GM18508 (cell line): ENCODE measurements around the gene RNF157.
"Not testable (repeated sequence)": the region's sequence is repeated elsewhere in the genome, so short reads cannot be mapped to it uniquely, and the experiment has no call there.

Experiments
- ATAC-seq: cut with Tn5 transposase; IDR thresholded peaks from one replicate; pipeline ENCODE4 v1.9.1; 2021; ENCODE audit warnings: moderate number of reproducible peaks; ENCODE audit not compliant: insufficient read depth, unreplicated experiment

RNF157 gene

DNA sequence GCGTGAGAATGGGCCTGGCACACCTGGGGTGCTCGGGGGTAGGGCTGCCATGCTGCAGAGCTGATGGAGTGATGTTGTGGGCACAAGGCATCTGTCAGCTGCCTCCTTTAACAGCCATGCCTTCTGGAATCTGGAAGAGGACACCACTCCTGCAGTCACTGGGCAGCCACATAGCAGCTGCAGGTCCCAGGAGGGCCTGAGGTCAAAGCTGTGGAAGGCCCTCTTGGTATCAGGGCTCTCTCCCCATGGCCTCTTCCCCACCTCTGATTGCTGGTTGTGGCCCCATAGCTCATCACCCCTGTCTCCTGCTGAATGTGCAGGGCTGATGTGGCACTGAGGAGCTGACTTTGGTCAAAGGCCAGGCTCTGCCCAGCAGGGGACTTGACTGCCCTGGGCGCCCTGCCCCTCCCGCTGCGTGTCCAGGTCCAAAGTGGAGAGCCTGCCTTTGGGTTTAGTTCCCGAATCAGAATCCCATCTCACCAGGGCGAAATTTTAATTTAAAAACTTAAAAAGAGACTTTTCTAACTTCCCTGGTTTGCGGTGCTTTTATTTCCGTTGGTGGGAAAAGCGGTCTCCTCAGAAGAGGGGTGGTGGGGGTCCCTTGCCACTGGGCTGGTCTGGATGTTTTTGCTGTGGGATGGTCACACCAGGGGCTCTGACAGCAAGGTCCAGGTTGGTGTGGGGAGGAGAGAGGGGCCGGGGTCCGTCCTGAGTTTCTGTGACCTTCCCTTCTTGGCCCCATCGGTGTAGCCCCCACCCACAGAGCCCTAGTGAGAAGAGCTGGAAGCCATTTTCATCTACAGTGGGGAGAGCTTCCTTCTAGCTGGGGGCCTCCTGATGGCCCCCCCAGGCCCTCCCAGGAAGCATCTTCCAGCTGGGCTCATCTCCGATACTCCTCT lies 30.7 kb upstream of the RNF157 start:
- ATAC-seq = no peak

DNA sequence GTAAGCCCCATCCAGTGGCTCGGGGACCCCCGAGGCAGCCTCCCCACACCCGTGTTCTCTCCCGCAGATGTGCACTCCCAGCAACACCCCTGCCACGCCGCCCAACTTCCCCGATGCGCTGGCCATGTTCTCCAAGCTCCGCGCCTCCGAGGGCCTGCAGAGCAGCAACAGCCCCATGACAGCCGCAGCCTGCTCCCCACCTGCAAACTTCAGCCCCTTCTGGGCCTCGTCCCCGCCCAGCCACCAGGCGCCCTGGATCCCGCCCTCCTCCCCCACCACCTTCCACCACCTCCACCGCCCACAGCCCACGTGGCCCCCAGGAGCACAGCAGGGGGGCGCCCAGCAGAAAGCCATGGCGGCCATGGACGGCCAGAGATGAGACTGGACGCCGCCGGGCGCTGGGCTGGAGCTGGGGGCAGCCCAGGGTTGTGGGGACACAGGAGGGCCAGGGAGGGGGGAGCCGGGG lies 29.9 kb upstream of the RNF157 start:
- ATAC-seq = no peak

DNA sequence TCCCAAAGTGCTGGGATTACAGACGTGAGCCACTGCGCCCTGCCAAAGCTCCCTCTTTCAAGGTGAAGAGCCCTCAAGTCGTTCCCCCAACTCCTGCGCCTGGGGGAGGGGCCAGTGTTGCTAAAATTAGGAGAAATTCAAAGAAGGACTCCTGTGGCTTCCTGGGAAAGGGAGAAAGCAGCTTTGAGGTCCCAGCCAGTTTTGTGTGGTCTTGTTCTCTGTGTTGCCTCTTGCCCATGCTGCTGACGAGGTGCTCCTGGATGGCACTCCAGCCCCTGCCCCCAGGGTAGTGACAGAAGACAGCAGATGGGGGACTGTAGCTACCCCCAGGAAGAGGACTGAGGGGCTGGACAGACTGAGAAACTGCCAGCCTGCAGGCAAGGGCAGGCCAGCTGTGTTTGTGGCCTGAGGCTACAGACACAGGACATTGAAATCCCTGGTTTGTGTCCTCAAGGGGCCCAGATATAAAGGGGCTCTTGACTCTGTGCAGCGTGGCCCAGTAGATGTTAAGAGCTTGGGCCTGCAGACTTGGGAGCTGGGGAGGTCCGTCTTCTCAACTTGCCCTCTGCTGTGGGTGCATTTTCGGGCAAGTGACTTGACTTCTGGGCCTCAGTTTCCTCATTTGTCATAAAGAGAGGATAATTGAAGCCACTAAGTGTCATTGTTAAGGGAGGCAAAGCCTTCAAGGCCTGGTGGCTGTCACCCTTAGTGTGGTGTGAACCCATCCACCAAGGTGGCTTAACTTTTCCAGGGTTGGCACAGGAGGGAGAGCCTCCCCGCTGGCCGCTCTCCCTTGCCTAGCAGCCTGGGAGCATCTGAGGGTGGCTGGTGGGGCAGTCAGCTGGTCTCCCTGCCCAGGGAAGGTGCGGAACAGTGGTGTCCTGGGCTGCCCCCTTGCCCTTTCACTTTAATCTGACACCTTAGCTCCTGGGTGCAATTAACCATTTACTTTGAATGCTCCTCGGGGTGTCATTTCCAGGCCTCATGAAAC lies 29.0 kb upstream of the RNF157 start:
- ATAC-seq = no peak

DNA sequence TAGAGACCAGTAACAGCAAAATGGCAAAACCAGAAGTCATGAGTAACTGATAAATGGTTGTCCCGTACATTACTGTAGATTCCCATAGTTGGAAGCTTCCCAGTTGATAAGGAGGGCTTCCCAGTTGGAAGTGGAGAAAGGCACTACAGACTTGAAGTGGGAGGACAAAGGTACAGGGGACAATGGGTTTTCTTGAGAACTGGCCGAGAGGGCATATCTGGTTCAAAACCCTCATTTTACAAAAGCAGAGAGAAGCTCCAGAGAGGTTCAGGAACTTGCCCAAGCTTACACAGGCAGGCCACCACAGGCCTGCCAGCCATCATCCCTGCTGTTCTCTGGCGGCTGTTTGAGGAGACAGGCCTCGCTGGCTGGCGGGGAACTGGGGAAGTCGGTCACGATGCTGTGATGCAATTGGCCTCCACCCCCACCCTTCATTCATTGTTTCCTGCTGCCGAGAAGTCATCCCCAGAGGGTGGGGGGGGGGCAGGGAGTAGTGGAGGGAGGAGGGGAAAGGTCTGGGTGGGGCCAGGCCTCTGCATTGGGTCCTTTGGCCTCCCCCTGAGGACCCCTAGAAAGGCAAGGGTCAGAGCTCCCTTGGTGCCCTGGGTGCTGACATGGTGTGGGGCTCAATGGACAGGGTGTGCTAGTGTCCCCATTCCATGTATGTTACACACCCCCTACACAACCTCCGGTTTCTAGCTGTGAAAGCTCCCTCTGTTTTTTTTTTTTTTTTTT lies 27.9 kb upstream of the RNF157 start:
- ATAC-seq = no peak

DNA sequence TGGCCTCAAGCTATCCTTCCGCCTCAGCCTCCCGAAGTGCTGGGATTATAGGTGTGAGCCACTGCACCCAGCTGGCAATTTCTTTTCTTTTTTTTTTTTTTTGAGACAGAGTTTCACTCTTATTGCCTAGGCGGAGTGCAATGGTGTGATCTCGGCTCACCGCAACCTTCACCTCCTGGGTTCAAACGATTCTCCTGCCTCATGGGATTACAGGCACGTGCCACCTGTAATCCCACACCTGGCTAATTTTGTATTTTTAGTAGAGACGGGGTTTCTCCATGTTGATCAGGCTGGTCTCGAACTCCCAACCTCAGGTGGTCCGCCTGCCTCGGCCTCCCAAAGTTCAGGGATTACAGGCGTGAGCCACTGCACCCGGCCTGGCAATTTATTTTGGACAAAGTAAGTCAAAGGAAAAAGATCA lies 27.3 kb upstream of the RNF157 start:
- not testable (repeated sequence) for ATAC-seq

DNA sequence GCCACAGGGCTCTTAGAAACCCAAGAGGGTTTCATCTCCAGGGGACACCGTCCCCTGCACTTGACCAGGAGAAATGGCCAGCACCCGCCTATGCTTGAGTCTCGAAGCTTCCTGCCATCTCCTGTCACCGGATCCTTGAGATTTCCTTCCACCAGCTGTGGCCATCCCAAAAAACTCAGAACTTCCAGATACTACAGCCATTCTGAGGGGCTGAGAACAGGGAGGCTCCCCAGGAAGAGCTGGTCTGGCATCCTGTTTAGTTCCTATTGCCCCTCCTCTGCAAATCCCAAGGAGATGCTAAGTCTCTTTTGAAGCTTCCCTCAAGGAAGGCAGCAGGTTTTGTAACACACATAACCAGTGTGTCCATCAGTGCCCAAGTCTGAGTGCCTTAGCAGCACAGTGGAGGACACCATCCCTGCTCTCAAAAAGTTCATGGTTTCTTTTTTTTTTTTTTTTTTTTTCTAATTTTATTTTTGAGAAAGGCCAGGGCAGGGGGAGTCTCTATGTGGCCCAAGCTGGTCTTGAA lies 26.8 kb upstream of the RNF157 start:
- no peak for ATAC-seq

DNA sequence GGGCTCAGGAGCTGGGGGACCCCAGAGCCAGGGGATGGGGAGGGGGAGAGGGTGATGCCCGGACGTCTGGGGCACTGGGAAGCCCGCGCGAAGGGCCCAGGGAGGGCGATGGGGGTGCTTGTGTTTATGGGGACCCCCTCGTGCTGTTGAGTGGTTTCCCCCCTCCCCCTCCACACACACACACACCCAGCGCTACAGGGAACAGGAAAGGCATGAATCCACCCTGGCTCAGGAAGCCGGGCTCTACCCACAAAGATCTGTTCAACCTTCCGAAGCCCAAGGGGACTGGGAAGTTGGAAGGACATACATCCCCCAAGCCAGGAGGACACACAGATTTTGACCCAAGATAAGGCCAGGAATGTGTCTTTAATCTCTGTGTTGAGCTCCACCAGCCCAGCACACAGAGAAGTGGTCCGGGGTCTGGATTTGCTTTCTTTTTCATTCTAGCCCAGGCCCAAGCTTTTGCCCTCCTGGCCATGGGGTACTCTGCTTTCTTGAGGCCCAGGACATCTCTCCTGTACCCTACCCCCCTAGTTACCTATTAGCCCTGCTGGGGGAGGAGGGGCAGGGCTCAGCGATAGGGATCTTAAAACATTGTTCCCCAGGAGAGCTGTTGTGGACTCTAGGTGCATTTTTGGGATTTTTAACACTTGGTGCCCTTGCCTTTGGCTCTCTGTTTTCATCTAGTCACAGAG lies 26.1 kb upstream of the RNF157 start:
- no peak for ATAC-seq

DNA sequence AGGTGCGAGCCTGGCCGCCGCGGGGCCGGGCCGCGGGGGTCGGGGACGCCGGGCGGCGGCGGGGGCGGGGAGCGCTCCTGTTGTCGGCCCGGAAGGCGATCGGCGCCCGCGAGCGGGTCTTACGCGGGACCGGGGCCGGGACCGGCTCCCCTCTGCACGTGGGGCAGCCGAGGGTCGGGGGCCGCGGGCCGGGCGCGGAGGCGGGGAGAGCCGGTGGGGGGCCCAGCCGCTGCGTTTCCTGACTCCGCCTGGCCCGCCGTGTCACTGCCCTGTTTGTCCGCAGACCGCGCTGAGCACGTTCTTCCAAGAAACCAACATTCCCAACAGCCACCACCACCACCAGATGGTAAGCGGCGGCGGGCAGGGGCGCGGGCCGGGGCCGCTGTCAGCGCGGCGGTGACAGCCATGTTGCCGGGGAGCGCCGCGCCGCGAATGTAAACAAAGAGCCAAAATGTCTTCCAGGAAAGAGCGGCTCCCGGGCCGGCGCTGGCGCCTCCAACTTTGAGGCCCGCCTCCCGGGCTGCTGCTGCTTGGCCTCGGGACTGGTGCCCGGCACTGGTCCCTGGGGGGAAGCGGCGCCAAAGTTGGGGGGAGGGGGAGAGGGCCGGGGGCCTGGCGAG lies 25.4 kb upstream of the RNF157 start:
- ATAC-seq = no peak

DNA sequence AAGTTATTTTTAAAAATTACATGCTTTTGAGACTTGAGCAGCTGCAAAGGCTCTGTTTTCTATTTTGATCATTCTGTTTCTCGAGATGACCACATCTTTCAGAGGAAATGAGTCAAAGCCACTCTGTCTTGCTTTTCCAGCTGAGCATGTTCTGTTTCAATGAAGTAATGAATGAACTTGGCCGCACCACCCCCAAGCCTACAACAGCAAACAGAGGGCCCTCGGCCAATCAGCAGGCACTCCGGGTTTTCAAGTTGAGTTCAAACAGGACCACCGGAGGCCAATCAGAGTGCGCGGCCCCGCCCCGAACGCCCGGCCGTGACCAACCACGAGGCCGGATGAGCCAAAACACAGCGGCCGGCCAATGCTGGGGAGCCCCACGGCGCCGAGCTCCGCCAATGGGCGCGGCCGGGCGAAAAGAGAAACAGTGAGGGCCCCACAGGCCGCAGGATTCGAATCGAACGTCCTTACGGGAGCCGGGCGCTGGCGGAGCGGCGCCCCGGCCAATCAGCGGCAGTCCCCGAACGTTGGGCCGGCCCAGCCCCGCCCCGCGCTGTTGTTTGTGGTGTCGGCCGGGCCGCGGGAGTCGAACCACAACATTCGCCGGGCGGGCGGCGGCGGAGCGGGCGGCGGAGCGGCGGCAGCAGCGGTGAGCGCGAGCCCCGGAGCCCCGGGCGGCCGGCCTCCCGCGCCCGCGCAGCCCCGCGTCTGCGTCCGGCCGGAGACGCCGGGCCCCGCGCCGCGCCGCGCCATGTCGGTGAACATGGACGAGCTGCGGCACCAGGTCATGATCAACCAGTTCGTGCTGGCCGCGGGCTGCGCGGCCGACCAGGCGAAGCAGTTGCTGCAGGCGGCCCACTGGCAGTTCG lies 24.7 kb upstream of the RNF157 start, which contains the start of gene UBALD2:
Gene UBALD2, plus strand, starts transcription at position 594 of the 869 bp plus-strand sequence. Its CDS starts 158 bp downstream, at position 752.
- ATAC-seq = peak; percentile 61

DNA sequence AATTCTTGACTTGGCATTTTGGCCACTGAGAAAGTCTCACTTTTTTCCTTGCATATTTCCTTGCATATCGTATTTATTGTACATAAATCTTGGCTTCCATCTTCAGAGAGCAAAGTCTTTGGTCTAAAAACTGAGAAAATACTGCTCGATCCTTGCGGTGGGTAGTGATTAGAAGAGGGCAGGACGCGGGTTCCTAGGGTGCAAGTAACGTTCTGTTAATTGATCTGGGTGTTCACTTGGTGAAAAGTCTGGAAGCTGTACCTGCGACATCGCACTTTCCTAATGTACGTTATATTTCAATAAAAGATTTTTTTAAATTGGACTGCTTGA lies 24.1 kb upstream of the RNF157 start:
- ATAC-seq = no peak

DNA sequence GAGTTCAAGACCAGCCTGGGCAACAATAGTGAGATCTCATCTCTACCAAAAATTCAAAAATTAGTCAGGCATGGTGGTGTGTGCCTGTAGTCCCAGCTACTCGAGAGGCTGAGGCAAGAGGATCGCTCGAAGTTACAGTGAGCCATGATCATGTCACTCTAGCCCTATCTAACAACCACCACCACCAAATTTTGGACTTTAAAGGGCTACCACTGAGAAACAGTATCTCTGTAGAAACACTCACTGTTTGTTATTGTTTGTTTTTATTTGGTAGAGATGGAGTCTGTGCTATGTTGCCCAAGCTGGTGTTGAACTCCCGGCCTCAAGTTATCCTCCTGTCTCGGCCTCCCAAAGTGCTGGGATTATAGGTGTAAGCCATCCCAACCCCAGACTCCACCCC lies 23.6 kb upstream of the RNF157 start:
- no peak for ATAC-seq

DNA sequence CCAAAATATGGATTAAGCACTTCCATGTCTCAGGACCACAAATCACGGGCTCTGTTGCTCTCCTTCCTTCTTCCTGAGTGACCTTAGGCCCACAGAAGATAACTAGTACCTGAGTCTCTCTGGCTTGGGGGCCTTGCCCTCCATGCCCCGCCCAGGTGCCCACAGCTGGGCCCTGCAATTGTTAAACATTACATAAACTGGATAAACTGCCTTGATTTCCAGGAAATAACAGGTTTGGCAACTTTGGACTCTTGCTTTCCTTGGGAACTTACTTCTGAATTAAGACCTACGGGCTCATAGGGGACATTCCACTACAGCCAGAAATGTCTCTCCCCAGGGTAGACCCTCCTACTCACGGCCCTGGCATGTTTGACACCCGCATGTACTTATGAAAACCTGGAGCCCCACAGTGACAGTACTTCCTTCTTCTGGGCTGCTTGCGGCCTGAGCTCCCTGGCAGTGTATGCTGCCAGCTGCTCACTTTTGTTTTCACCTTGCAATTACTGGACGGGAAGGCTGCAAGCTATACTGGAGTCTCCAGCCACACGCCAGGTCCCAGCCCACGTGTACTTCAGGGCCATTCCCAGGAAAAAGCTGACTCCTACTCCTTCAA lies 22.5 kb upstream of the RNF157 start:
- no peak for ATAC-seq

DNA sequence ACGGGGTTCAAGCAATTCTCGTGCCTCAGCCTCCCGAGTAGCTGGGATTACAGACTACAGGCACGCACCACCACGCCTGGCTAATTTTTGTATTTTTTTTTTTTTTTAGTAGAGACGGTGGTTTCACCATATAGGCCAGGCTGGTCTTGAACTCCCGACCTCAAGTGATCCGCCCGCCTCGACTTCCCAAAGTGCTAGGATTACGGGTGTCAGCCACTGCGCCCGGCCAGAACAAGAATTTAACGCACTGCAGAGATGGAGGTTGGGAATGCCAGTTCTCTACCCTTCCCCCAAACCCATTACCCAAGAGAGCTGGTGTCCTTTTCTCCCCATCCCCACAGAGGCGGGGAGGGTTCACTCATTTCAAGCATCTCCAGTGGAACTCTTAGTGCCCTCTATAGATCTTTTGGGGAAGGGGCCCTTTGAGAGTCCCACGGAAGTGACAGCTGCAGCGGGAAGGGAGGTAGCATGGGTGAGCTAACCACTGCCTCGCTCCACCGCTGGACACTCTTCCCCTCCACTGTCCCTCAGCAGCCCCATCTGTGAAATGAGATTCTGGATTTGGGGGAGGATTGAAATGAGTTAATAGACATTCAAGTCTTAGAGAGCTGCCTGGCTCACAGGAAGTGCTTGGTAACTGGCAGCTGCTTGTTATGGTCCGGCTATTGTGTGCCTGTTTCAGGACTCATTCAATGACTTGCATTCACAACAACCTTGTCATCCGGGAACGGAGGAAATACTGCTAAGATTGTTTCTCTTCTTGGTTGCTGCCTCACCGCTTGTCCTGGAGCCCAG lies 21.3 kb upstream of the RNF157 start:
- ATAC-seq = no peak

DNA sequence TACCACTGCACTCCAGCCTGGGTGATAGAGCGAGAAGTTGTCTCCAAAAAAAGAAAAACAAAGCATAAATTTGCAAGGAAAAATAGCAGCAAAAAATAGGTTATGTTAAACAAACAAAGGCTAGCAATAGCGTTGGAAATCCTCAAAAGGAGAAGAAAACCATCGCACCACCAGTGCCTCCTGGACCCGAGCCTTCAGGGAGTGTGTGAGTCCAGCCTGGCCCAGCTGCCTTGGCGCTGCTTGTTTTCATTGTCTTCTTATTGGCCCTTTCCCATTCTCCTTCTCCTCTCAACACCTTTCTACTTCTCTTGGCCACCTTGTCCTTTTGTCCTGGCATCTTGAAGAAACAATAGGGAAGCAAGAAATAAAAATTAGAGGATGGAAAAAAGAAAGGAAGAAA lies 20.4 kb upstream of the RNF157 start:
- ATAC-seq = no peak

DNA sequence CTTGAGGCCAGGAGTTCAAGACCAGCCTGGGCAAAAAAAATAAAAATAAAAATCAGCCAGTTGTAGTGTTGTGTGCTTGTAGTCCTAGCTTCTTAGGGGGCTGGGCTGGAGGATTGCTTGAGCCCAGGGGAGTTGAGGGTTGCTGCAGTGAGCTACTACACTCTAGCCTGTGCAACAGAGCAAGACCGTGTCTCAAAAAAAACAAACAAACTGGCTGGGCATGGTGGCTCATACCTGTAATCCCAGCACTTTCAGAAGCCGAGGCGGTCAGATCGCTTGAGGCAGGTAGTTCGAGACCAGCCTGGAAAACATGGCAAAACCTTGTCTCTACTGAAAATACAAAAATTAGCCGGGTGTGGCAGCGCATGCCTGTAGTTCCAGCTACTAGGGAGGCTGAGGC lies 19.9 kb upstream of the RNF157 start:
- no peak for ATAC-seq

DNA sequence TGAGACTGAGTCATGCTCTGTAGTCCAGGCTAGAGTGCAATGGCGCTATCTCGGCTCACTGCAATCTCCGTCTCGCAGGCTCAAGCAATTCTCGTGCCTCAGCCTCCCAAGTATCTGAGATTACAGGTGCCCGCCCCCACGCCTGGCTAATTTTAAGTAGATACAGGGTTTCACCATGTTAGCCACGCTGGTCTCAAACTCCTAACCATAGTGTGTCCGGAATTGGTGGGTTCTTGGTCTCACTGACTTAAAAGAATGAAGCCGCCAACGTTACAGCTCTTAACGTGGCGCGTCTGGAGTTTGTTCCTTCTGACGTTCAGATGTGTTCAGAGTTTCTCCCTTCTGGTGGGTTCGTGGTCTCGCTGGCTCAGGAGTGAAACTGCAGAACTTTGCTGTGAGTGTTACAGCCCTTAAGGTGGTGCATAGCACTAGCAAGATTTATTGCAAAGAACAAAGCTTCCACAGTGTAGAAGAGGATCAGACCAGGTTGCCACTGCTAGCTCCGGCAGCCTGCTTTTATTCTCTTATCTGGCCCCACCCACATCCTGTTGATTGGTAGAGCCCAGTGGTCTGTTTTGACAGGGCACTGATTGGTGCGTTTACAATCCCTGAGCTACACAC lies 16.2 kb upstream of the RNF157 start:
- not testable (repeated sequence) for ATAC-seq
